GM10266 (cell line): ENCODE measurements around the gene CSF1.

Source experiments
- DNase-seq: peaks from one replicate; pipeline ENCODE4 v3.0.0; 2012; ENCODE audit errors: extremely low spot score
- TF ChIP-seq, protein P1 (sequence below): IDR thresholded peaks from 2 replicates; pipeline ENCODE4 v1.5.1; 2012; ENCODE audit warnings: mild to moderate bottlenecking, low read depth; ENCODE audit not compliant: control insufficient read depth, insufficient read depth; ENCODE audit errors: missing control alignments

Gene CSF1

DNA sequence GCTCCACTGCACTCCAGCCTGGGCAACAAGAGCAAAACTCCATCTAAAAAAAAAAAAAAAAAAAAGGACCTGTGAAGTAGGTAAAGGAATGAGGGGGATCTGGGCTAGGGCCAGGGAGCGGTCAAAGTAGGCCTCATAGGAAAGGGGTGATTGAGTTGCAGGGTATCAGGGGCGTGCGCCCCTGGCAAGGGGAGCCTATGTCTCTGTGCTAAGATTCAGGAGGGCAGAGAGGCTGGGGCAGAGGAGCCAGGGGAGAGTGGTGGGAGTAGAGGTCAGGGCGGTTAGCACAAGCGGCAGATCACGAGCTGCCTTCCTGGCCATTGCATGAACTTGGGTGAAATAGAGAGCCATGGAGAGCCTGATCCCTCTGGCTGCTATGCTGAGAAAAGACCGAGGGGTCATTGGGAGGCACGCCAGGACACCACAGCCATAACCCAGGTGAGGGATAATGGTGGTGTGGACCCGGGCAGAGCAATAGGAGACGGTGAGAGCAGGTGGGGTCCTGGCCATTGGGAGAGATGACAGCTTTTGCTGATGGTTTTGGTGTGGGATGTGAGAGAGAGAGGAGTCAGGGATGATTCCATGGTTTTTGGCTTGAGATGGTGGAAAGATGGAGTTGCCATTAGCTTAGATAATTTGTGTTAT, 30.6 kb upstream of the CSF1 start:
- DNase-seq: no peak
- TF ChIP-seq, protein P1, sequence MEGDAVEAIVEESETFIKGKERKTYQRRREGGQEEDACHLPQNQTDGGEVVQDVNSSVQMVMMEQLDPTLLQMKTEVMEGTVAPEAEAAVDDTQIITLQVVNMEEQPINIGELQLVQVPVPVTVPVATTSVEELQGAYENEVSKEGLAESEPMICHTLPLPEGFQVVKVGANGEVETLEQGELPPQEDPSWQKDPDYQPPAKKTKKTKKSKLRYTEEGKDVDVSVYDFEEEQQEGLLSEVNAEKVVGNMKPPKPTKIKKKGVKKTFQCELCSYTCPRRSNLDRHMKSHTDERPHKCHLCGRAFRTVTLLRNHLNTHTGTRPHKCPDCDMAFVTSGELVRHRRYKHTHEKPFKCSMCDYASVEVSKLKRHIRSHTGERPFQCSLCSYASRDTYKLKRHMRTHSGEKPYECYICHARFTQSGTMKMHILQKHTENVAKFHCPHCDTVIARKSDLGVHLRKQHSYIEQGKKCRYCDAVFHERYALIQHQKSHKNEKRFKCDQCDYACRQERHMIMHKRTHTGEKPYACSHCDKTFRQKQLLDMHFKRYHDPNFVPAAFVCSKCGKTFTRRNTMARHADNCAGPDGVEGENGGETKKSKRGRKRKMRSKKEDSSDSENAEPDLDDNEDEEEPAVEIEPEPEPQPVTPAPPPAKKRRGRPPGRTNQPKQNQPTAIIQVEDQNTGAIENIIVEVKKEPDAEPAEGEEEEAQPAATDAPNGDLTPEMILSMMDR: no peak

DNA sequence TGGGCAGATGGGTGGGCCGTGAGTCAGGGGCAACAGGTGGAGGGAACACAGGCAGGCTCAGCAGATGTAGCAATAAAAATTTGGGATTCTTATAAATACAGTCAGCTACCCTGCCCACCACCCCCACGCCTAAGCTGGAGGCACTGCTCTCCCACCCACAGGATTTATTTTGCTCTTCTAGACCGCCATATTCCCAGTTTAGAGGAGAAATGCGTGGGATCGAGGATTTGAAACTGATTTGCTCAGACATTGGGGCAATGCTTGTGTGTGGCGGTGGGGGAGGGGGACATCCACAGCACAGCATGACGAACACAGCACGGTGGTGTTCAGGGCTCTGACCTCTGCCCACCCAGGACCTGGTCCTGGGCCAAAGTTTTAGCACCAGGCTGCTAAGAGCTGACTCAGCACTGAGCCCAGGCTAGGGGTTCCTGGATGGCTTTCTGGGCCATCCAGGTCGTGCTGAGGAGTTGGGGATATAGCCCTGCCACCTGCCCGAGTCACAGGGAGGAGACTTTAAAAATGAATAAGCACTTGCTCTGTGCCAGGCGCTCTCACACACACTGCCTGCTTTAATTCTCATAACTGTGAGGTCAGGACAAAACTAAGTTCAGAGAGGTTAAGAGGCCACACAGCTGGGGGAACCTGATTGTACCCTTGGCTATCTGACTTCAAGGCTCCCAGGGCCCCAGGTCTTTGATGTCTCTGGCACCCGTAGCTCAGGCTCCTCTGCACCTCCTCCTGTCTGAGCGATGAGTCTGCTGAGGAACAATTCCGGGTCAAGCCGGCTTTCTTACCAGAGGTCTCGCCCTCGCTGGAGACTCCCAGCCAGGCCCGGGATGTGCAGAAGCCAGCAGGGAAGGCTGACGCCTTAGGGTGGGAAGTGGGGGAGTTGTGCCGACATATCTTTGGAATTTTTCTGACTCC, 29.4 kb upstream of the CSF1 start:
- TF ChIP-seq, protein P1: no peak
- DNase-seq: no peak

- TF ChIP-seq, protein P1: no peak
- DNase-seq: no peak
Measured at GRCh38 chr1:109881906-109882287, 28.8 kb upstream of the CSF1 start.

DNA sequence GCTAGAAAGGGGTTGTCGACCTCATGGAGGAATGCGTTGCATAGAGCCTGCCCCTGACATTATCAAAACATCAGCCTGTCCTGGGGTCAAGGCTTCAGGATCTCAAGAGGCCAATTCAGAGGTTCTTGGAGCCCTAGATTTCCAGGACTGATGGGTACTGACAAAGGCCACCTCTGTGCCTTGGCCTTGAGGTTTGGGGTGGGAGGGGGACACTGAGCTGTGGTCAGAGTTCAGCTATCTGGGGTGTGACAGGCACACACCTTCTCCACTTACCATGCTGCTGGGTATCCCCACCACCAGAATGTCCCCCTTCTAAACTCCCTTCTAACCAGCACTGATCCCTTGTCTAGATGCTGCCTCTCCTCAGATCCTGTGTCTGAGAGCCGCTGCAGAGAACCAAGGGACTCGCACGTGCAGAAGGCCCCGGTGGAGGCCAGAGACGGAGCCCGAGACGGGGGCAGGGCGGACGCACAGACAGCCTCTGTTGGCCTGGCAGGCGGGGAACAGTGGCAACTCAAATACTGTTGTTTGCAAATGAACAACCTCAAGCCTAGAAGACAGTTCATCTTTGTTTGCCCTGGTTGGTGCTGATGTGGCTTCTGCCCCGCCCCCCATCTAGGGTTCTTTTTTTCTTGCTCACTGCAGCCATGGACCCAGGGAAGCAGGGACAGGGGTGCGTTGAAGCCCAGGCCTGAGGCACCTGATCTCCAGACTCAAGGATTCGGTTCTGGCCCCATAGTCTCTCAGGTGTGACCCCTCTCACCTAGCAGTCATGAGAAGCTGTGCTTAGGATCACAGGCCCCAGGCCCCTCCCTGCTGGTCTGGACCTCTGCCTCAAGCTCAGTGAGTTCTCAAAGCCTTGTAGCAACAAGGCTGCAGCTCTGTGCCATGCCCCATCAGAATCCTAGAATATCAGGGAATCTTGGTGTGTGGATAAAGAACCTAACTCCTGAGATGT, 28.1 kb upstream of the CSF1 start:
- DNase-seq: no peak
- TF ChIP-seq, protein P1: no peak

DNA sequence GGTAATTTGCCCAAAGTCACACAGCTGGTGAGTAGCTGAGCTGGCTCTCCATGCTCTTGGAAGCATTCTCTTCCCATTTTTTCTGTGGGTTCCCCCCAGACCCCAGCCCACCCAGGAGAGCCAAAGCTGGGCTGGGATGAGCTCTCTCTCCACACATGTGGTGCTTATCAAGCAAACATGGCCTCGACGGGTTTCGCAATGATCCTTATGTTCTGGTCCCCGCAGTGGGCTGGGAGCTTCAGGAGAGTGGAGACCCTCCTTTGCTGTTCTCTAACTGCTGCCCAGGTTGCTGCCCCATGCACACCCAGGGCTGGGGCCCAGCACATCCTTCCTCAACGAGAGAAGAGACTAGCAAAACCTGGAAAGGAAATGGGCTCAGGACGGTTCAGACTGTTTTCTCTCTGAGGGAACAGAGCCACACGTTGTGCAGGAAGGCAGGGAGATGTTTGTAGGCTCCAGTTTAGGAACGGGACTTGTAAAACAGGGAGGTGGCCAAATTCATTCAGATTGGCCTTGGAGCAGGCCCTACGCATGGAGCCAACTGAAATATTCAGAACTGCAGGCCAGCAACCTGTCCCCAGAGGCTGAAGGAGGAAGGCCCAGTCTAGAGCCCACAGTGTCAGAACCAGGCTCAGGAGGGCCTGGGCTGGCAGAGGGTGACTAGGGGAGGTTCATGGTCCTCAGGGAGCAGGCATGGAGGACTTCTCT, 27.2 kb upstream of the CSF1 start:
- TF ChIP-seq, protein P1: no peak

DNA sequence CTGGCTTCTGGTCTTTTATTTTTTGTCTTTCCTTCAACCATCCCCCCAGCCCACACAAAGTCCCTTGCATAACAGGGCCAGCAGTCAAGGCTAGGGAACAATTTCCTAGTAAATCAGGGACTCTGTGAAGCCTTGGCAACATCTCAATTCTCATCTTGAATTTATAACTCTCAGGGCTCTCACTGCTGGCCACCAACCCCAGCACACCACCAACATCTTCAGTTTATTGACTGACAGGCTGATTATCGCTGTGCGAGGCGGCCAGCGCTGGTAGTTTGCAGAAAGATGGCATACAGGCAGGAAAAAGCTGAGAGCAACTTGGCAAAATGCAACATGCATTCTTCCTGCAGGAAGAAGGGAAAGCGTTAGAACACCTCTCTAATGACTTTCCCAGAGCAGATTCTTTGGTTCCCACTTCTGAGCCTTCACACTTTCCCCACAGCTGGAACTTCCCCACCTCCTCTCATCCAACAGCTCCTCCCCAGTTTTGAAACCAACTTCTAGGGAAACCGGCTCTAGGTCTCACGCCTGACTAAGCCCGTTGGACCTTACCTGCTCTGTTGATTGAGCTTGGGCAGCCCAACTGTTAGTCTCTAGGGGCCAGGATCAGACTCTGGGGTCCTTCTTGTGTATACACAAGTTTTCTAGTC, 26.3 kb upstream of the CSF1 start:
- TF ChIP-seq, protein P1: no peak
- no peak for DNase-seq

More for the DNA sequence above, 27.2 kb upstream of the CSF1 start:
- no peak for DNase-seq
